NK-92 (cell line): ENCODE measurements around the gene NRDC.
"Not testable (repeated sequence)": the region's sequence is repeated elsewhere in the genome, so short reads cannot be mapped to it uniquely, and the experiment has no call there.

Experiments
- DNase-seq: peaks from one replicate; lab custom pipeline; 2025; ENCODE audit not compliant: unreplicated experiment; lab: John Stamatoyannopoulos, UW

Gene NRDC

GRCh38 chr1:51842261-51842660 lies 36.3 kb downstream of the NRDC start:
- no peak for DNase-seq

GRCh38 chr1:51840743-51841461 lies 37.6 kb downstream of the NRDC start:
- DNase-seq, result no peak

GRCh38 chr1:51840182-51840581 lies 38.3 kb downstream of the NRDC start:
- DNase-seq, result no peak

- DNase-seq, result no peak
Observed at GRCh38 chr1:51839094-51839493, 39.4 kb downstream of the NRDC start.

GRCh38 chr1:51837243-51837642 lies 41.3 kb downstream of the NRDC start:
- DNase-seq, result no peak

- no peak for DNase-seq
Observed at GRCh38 chr1:51833700-51834099, 44.8 kb downstream of the NRDC start.

GRCh38 chr1:51829058-51829457 lies 49.5 kb downstream of the NRDC start:
- DNase-seq, result no peak

GRCh38 chr1:51819810-51820209 lies 58.7 kb downstream of the NRDC start:
- no peak for DNase-seq

GRCh38 chr1:51819021-51819420 lies 59.5 kb downstream of the NRDC start:
- DNase-seq, result not testable (repeated sequence)

GRCh38 chr1:51818487-51818886 lies 60.0 kb downstream of the NRDC start:
- DNase-seq, result no peak

- no peak for DNase-seq
Observed at GRCh38 chr1:51814513-51814912, 64.0 kb downstream of the NRDC start.

GRCh38 chr1:51799372-51799771 lies 79.2 kb downstream of the NRDC start:
- no peak for DNase-seq

GRCh38 chr1:51794868-51795267 lies 83.7 kb downstream of the NRDC start:
- no peak for DNase-seq

GRCh38 chr1:51794260-51794659 lies 84.3 kb downstream of the NRDC start:
- DNase-seq, result no peak

GRCh38 chr1:51792864-51793263 lies 85.7 kb downstream of the NRDC start:
- DNase-seq, result no peak

- DNase-seq, result no peak
Observed at GRCh38 chr1:51791888-51792287, 86.6 kb downstream of the NRDC start.

GRCh38 chr1:51790385-51790784 lies 88.1 kb downstream of the NRDC start:
- DNase-seq, result no peak

GRCh38 chr1:51789342-51789741 lies 89.2 kb downstream of the NRDC start:
- DNase-seq, result no peak

GRCh38 chr1:51788938-51789337 lies 89.6 kb downstream of the NRDC start:
- no peak for DNase-seq

- no peak for DNase-seq
Observed at GRCh38 chr1:51784997-51785421, 93.5 kb downstream of the NRDC start.

GRCh38 chr1:51780927-51781326 lies 97.6 kb downstream of the NRDC start:
- no peak for DNase-seq

- DNase-seq, result no peak
Observed at GRCh38 chr1:51776408-51776807, 102.1 kb downstream of the NRDC start.

GRCh38 chr1:51768971-51769588 lies 109.4 kb downstream of the NRDC start:
- DNase-seq, result no peak
